GM21619 (cell line): ENCODE measurements around the gene PXMP4.

Experiments
- ATAC-seq: cut with Tn5 transposase; IDR thresholded peaks from one replicate; pipeline ENCODE4 v1.9.1; 2021; ENCODE audit not compliant: unreplicated experiment

Gene PXMP4

GRCh38 chr20:33732166-33732970 lies 12.3 kb upstream of the PXMP4 start:
- peak; percentile 55 for ATAC-seq

- peak; percentile 49 for ATAC-seq
Observed at GRCh38 chr20:33731693-33732165, 11.6 kb upstream of the PXMP4 start, which contains the start of gene ZNF341. Gene ZNF341, plus strand, starts transcription at chr20:33731996. Its CDS starts 26 bp downstream, at chr20:33732022.

- no peak for ATAC-seq
Observed at GRCh38 chr20:33730946-33731692, 11.0 kb upstream of the PXMP4 start.

GRCh38 chr20:33729101-33729500 lies 9.0 kb upstream of the PXMP4 start:
- no peak for ATAC-seq

- ATAC-seq = no peak
Observed at GRCh38 chr20:33728463-33728862, 8.4 kb upstream of the PXMP4 start.

GRCh38 chr20:33727806-33728205 lies 7.7 kb upstream of the PXMP4 start:
- ATAC-seq = no peak

GRCh38 chr20:33727115-33727479 lies 7.0 kb upstream of the PXMP4 start:
- ATAC-seq = no peak

- no peak for ATAC-seq
Observed at GRCh38 chr20:33725607-33726264, 5.6 kb upstream of the PXMP4 start.

- no peak for ATAC-seq
Observed at GRCh38 chr20:33724439-33725094, 4.5 kb upstream of the PXMP4 start.

- ATAC-seq = no peak
Observed at GRCh38 chr20:33721391-33722140, 1.5 kb upstream of the PXMP4 start.

- no peak for ATAC-seq
Observed at GRCh38 chr20:33719277-33719988, 677 bp downstream of the PXMP4 start.

- ATAC-seq = no peak
Observed at GRCh38 chr20:33716498-33716897, 3.6 kb downstream of the PXMP4 start.

- ATAC-seq = no peak
Observed at GRCh38 chr20:33713865-33714367, 6.2 kb downstream of the PXMP4 start.

GRCh38 chr20:33711446-33711738 lies 8.7 kb downstream of the PXMP4 start:
- ATAC-seq = no peak

GRCh38 chr20:33710681-33711445 lies 9.2 kb downstream of the PXMP4 start:
- no peak for ATAC-seq

- ATAC-seq = no peak
Observed at GRCh38 chr20:33709905-33710541, 10.1 kb downstream of the PXMP4 start.

- no peak for ATAC-seq
Observed at GRCh38 chr20:33709398-33709797, 10.7 kb downstream of the PXMP4 start.

- no peak for ATAC-seq
Observed at GRCh38 chr20:33707668-33708067, 12.4 kb downstream of the PXMP4 start.
